Coronary artery (tissue), 2 donors: ENCODE data around the gene GEMIN4.
"Not testable (repeated sequence)": the region's sequence is repeated elsewhere in the genome, so short reads cannot be mapped to it uniquely, and the experiment has no call there.

Experiments used
- DNase-seq: peaks from one replicate; pipeline ENCODE4 v3.0.0-alpha.2; 2017; ENCODE audit warnings: low spot score
- H3K27ac ChIP-seq, 2 donors: fragments of 200-600 bp; sonication (generic); one replicate each; pipeline ENCODE4 v1.5.1; 2016 to 2019
- H3K4me3 ChIP-seq: fragments of 200-600 bp; sonication (generic); 2 replicates; pipeline ENCODE4 v1.5.1; 2016; ENCODE audit warnings: mild to moderate bottlenecking, moderate library complexity
- TF ChIP-seq, protein P1 (sequence below): fragments of 200-600 bp; sonication (generic); IDR thresholded peaks from one replicate; pipeline ENCODE4 v1.5.1; 2019; ENCODE audit warnings: antibody characterized with exemption

Gene GEMIN4

GRCh38 chr17:789160-789840 lies 37.2 kb upstream of the GEMIN4 start:
- no peak overlapping the region for H3K4me3 ChIP-seq
- no peak for DNase-seq
- H3K27ac ChIP-seq, result peak overlapping the region; percentile 42 to 68
- TF ChIP-seq, protein P1, sequence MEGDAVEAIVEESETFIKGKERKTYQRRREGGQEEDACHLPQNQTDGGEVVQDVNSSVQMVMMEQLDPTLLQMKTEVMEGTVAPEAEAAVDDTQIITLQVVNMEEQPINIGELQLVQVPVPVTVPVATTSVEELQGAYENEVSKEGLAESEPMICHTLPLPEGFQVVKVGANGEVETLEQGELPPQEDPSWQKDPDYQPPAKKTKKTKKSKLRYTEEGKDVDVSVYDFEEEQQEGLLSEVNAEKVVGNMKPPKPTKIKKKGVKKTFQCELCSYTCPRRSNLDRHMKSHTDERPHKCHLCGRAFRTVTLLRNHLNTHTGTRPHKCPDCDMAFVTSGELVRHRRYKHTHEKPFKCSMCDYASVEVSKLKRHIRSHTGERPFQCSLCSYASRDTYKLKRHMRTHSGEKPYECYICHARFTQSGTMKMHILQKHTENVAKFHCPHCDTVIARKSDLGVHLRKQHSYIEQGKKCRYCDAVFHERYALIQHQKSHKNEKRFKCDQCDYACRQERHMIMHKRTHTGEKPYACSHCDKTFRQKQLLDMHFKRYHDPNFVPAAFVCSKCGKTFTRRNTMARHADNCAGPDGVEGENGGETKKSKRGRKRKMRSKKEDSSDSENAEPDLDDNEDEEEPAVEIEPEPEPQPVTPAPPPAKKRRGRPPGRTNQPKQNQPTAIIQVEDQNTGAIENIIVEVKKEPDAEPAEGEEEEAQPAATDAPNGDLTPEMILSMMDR, result no peak

GRCh38 chr17:788551-788950 lies 36.5 kb upstream of the GEMIN4 start:
- no peak for DNase-seq
- Histone ChIP-seq H3K4me3 (no peak overlapping the region), H3K27ac (no peak overlapping the region)
- TF ChIP-seq, protein P1, result no peak

GRCh38 chr17:787641-788221 lies 35.7 kb upstream of the GEMIN4 start:
- no peak for DNase-seq

GRCh38 chr17:785901-786300 lies 33.8 kb upstream of the GEMIN4 start:
- H3K27ac ChIP-seq, DNase-seq, H3K4me3 ChIP-seq: not testable (repeated sequence)

More at GRCh38 chr17:787641-788221, 35.7 kb upstream of the GEMIN4 start:
- TF ChIP-seq, protein P1, result no peak
- Histone ChIP-seq H3K4me3 (no peak overlapping the region), H3K27ac (no peak overlapping the region)

GRCh38 chr17:784143-784542 lies 32.1 kb upstream of the GEMIN4 start:
- TF ChIP-seq, protein P1, result no peak
- Histone ChIP-seq H3K27ac (no peak overlapping the region), H3K4me3 (no peak overlapping the region)
- DNase-seq, result no peak

DNA sequence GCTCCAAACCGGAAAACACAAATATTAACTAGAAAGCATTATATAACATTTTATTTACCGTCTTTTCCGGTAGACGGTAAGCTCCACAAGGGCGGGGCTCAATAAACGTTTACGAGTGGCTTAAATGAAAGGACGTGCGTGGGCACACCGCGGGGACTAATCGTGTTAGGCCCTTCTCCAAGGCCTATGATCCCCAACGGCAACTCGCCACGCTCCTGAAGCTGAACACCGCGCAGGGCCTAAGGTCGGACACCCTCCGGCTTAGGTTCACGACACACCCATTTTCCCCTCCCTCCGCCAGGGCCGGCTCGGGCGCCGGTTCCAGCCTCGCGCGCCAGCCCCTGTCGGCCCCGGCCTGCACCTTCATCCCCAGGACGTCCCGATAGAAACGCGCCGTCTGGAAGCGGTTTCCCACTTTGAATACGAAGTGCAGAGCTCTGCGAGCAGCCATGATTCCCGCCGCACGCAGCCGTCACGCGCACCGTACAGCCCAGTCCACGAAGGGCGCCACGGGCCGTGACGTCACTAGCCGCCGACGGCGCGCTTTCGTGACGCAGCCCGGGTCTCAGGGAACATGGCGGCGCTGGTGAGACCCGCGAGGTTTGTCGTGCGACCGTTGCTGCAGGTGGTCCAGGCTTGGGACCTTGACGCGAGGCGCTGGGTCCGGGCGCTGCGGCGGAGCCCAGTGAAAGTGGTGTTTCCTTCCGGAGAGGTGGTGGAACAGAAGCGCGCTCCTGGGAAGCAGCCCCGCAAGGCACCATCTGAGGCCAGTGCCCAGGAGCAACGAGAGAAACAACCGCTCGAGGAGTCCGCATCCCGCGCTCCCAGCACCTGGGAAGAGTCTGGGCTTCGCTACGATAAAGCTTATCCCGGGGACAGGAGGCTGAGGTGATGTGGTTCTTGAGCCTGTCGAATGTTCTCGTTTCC lies 30.0 kb upstream of the GEMIN4 start, which contains the start of the genes GLOD4 and MRM3:
Gene GLOD4 (minus strand): TSS at position 476 of the 927 bp plus-strand sequence. CDS start 25 bp downstream, at position 451.
Gene MRM3 (plus strand): TSS at position 549 of the 927 bp plus-strand sequence. CDS start 26 bp downstream, at position 575.
- peak within 1 kb of the TSS; percentile 98 for H3K4me3 ChIP-seq
- DNase-seq, result peak; percentile 92
- TF ChIP-seq, protein P1, result no peak
- H3K27ac ChIP-seq, result peak within 1 kb of the TSS; percentile 71 to 89

GRCh38 chr17:778096-778495 lies 26.0 kb upstream of the GEMIN4 start:
- TF ChIP-seq, protein P1, result no peak
- DNase-seq, result no peak
- H3K27ac ChIP-seq, result no peak overlapping the region
- H3K4me3 ChIP-seq, result no peak overlapping the region
